ENCODE data around the gene OR51B2.

Gene OR51B2

GRCh38 chr11:5280582-5281102 is 43.5 kb downstream of the OR51B2 start:
- FAIRE-seq, result no peak

GRCh38 chr11:5279471-5280090 is 44.5 kb downstream of the OR51B2 start:
- no peak for FAIRE-seq

- no peak for FAIRE-seq
Measured at GRCh38 chr11:5277807-5278382, 46.2 kb downstream of the OR51B2 start.

- no peak for FAIRE-seq
Measured at GRCh38 chr11:5276697-5277096, 47.4 kb downstream of the OR51B2 start.

GRCh38 chr11:5275369-5276110 is 48.6 kb downstream of the OR51B2 start:
- FAIRE-seq, result no peak

- FAIRE-seq, result no peak
Measured at GRCh38 chr11:5274395-5274794, 49.7 kb downstream of the OR51B2 start.

All from islet of Langerhans (tissue), 1 donor.